RWPE2 (cell line): ENCODE results near the gene KCNV2.
"Not testable (repeated sequence)": the region's sequence is repeated elsewhere in the genome, so short reads cannot be mapped to it uniquely, and the experiment has no call there.

ENCODE experiments used
- ATAC-seq: fragments of 200-7000 bp; cut with Tn5 transposase; 3 replicates; pipeline ENCODE4 v1.9.1; 2021; ENCODE audit warnings: low read depth
- DNase-seq: peaks from one replicate; pipeline ENCODE4 v3.0.0-alpha.2; 2020; ENCODE audit warnings: low spot score
- H3K27ac ChIP-seq: fragments of 450-650 bp; 2 replicates; pipeline ENCODE4 v1.5.1; 2017; ENCODE audit warnings: mild to moderate bottlenecking; ENCODE audit not compliant: poor library complexity, severe bottlenecking
- H3K27me3 ChIP-seq: fragments of 250-450 bp; sonication (Bioruptor Pico); 2 replicates; pipeline ENCODE4 v1.5.1; 2021; ENCODE audit warnings: mild to moderate bottlenecking, moderate library complexity; ENCODE audit not compliant: insufficient read depth, poor library complexity, severe bottlenecking
- H3K36me3 ChIP-seq: fragments of 250-450 bp; sonication (Bioruptor Pico); 2 replicates; pipeline ENCODE4 v1.5.1; 2020; ENCODE audit warnings: low read depth, mild to moderate bottlenecking, moderate library complexity
- H3K4me1 ChIP-seq: fragments of 250-450 bp; sonication (Bioruptor Pico); 2 replicates; pipeline ENCODE4 v1.5.1; 2021; ENCODE audit warnings: mild to moderate bottlenecking, moderate library complexity; ENCODE audit not compliant: insufficient read depth, poor library complexity, severe bottlenecking
- H3K4me3 ChIP-seq: fragments of 250-450 bp; sonication (Bioruptor Pico); 2 replicates; pipeline ENCODE4 v1.5.1; 2021; ENCODE audit warnings: mild to moderate bottlenecking, moderate library complexity; ENCODE audit not compliant: severe bottlenecking
- H3K9me3 ChIP-seq: fragments of 250-450 bp; sonication (Bioruptor Pico); 2 replicates; pipeline ENCODE4 v1.5.1; 2021; ENCODE audit warnings: mild to moderate bottlenecking, moderate library complexity; ENCODE audit not compliant: severe bottlenecking
- TF ChIP-seq, protein P1 (sequence below): fragments of 450-650 bp; IDR thresholded peaks from one replicate; pipeline ENCODE4 v1.5.1; 2017; ENCODE audit warnings: mild to moderate bottlenecking, moderate library complexity; ENCODE audit not compliant: poor library complexity, severe bottlenecking

Gene KCNV2

DNA sequence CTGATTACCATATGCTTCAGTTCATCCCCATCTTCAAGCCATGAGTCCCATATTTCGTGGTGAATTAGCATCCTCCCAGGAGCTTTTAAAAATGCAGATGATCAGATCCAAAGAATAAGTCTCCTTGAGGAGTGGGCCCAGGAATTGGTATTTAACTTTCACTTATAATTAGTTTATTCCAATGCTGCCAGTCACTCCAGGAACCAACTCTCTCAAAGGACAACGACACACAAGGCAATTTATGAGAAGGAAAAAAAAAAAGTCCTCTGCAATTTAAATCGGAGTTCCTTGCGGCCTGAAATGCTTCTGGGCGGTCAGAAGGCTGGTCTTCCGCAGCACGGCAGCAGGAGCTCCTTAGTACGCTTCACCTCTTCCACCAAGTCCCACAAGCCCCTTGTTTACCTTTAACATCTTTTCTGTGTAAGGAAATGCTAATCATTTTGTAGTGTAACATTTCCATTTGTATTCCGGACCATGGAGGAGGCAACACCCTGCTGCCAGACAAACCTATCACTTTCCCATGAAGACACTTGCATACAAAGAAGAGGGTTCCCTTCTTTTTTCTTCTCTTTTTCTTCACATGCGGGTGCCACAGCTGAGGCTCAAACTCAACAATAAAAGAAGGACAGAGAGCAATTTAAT lies 16.3 kb upstream of the KCNV2 start:
- Histone ChIP-seq H3K27me3 (no peaks in the 10 kb centered on the region), H3K4me1 (no peaks in the 10 kb centered on the region), H3K9me3 (no peaks in the 10 kb centered on the region), H3K27ac (no peak overlapping the region), H3K4me3 (no peak overlapping the region), H3K36me3 (no peaks in the 10 kb centered on the region)
- DNase-seq (no peak), ATAC-seq (no peak)
- TF ChIP-seq, protein P1, sequence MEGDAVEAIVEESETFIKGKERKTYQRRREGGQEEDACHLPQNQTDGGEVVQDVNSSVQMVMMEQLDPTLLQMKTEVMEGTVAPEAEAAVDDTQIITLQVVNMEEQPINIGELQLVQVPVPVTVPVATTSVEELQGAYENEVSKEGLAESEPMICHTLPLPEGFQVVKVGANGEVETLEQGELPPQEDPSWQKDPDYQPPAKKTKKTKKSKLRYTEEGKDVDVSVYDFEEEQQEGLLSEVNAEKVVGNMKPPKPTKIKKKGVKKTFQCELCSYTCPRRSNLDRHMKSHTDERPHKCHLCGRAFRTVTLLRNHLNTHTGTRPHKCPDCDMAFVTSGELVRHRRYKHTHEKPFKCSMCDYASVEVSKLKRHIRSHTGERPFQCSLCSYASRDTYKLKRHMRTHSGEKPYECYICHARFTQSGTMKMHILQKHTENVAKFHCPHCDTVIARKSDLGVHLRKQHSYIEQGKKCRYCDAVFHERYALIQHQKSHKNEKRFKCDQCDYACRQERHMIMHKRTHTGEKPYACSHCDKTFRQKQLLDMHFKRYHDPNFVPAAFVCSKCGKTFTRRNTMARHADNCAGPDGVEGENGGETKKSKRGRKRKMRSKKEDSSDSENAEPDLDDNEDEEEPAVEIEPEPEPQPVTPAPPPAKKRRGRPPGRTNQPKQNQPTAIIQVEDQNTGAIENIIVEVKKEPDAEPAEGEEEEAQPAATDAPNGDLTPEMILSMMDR = no peak

DNA sequence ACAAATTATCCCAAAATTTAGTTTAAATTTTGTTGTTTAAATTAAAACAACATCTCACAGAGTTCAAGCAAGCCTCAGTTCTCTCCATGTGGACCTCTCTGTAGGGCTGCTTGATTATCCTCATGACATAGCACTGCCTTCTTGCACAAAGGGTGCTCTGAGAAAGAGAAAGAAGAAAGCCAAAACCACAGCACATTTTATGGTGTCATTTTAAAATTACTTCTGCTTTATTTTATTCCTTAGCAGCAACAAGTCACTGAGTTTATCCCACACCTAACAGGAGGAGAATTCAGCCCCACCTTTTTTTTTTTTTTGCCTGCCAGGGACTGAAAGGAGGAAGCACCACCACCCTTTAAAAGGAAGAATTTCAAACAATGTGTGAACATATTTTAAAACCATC lies 12.8 kb upstream of the KCNV2 start:
- Histone ChIP-seq H3K4me1 (no peaks in the 10 kb centered on the region), H3K4me3 (no peak overlapping the region), H3K27me3 (no peaks in the 10 kb centered on the region), H3K36me3 (no peaks in the 10 kb centered on the region), H3K9me3 (no peaks in the 10 kb centered on the region), H3K27ac (no peak overlapping the region)
- TF ChIP-seq, protein P1 = no peak
- ATAC-seq (no peak), DNase-seq (no peak)

DNA sequence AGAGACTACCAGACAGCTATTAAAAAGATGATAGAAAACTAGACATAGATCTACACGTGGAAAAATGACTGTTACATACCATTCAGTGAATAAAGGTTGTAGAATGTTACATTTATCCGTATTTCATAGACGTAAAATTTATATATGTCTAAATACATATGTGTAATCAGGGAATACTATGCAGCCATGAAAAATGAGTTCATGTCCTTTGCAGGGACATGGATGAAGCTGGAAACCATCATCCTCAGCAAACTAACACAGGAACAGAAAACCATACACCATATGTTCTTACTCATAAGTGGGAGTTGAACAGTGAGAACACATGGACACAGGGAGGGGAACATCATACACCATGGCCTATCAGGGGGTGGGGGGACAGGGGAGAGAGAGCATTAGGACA lies 10.1 kb upstream of the KCNV2 start:
- not testable (repeated sequence) for H3K4me1 ChIP-seq, ATAC-seq, H3K4me3 ChIP-seq, H3K27me3 ChIP-seq, H3K9me3 ChIP-seq, DNase-seq, H3K36me3 ChIP-seq, H3K27ac ChIP-seq

DNA sequence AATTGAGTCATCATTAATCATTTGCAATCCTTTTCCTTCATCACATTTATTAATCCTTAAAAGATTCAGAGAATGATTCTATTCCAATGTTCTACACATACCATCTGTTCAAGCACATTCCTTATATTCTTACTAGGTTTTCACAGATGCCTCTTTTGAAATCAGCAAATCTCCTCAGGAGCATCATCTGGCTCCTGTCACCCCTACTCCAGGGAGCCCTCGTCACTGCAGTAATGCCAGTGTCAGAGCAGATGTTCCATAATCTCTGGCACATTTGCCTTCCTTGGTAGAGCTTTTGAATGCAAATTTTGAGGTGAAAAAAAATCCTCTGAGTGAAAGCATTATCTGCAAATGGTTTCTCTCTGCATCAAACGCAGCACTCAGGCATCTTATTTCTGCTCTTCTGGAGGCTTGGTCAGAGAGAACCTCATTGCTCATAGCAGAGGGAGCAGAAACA lies 7.6 kb upstream of the KCNV2 start:
- H3K9me3 ChIP-seq = no peaks in the 10 kb centered on the region
- H3K4me3 ChIP-seq = no peak overlapping the region
- DNase-seq (no peak), ATAC-seq (no peak)
- no peaks in the 10 kb centered on the region for H3K4me1 ChIP-seq
- H3K27me3 ChIP-seq = no peaks in the 10 kb centered on the region
- TF ChIP-seq, protein P1 = no peak
- H3K36me3 ChIP-seq = no peaks in the 10 kb centered on the region
- no peak overlapping the region for H3K27ac ChIP-seq

DNA sequence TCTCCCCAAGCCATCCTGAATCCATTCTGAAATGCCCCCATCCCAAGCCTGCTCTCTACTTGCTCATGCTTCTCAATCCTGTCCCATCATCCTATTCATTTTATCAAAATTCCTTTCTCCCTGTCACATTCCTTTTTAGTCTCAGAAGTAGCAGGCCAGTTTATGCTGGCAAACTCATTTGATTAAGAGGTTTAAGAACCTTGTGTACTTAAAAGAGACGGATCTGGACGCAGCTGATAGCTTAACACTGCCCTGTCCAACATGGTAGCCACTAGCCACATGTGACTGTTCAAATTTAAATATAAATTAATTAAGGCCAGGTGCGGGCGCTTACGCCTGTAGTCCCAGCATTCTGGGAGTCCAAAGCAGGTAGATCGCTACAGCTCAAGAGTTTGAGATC lies 5.6 kb upstream of the KCNV2 start:
- H3K36me3 ChIP-seq = no peaks in the 10 kb centered on the region
- TF ChIP-seq, protein P1 = no peak
- ATAC-seq (no peak), DNase-seq (no peak)
- no peaks in the 10 kb centered on the region for H3K9me3 ChIP-seq
- H3K4me3 ChIP-seq = no peak overlapping the region
- no peak overlapping the region for H3K27ac ChIP-seq
- H3K4me1 ChIP-seq = no peaks in the 10 kb centered on the region
- no peaks in the 10 kb centered on the region for H3K27me3 ChIP-seq
